ENCODE results near the gene CLCN7.
A peak's percentile ranks its signal among the peaks of the same experiment; 100 is the strongest.
"Not testable (repeated sequence)": the region's sequence is repeated elsewhere in the genome, so short reads cannot be mapped to it uniquely, and the experiment has no call there.

The CLCN7 gene

DNA sequence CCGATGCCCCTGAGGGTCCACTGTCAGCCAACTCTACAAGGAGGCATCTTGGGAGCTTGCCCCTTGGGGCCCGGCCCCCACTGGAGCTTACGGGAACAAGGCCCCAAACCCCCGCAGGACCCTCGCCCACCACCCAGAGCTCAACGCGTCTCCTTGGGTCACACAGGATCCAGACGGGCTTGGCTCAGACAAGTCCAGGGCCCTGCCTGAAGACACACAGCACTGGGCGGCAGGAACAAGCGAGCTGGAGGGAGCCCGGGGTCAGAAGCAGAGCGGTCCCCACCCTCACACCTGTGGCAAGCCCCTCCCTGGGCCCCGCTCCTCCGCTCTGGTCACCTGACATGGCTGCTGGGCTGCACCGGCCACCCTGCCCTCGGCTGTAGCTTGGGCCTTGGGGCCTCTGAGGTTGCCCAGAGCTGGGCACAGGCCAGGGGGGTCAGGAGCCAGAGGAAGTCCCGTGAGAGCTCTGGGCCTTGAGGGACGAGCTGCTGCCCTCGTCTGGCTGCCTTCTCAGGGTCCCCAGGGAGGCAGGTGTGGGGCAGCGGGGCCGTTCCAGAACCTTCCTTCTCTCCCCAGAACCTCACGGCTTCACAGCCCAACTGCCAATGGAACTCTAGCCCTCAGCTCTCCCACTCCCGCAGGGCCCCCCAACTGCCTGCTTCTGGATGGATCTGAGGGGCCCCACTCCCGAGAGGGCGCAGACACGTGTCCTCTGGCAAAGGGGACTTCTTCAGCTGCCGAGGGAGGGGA lies 30.7 kb downstream of the CLCN7 start, which contains the start of gene CCDC154:
Gene CCDC154 (minus strand): TSS at position 577 of the 750 bp plus-strand sequence. CDS start 234 bp downstream, at position 343.
- DNase-seq: no peak

DNA sequence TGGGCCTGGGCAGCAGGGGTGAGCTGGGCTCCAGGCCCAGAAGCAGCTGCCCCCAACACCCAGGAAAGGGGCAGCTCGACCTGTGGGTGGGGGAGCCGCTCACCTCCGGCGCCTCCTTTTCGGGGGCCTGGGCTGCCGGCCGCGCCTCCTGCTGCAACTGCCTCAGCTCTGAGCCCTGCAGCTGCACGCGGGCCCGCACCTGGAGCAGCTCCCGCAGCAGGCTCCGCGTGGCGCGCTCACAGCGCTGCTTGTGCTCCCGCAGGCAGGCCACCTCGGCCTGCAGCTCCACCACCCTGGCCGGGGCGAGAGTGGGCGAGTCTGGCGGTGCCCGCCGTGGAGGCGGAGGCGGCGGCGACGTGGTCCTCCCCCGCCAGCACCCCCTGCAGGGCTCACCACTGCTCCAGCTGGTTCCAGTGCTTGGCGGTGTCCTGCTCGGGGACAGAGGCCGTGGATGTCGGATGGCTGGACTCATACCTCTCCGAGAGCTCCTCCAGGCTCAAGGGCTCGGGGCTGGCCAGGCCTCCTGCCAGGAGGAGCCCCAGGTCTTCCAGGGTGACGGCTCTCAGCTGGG lies 31.3 kb downstream of the CLCN7 start:
- no peak for DNase-seq

- no peak for DNase-seq
These were observed 32.1 kb downstream of the CLCN7 start for GRCh38 chr16:1442697-1443096.

DNA sequence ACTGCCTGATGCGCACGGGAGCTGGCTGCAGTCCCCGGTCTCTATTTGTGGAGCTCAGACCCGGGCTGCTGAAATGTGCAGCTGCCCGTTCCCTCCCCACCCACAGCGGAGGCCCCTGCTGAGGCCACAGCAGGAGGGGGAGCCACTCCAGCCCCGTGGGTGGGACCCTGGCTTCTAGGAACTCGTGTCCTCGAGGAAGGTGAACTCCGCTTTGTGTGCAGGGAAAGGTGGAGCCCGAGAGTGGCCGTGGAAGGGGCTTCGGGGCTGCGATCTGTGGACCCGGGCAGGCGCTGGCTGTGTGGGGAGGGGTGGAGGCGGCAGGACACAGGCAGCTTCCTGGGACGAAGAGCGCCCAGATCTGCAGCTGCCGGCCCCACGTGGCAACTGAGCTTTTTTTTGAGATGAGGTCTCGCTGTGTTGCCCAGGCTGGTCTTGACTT lies 33.4 kb downstream of the CLCN7 start:
- no peak for DNase-seq

DNA sequence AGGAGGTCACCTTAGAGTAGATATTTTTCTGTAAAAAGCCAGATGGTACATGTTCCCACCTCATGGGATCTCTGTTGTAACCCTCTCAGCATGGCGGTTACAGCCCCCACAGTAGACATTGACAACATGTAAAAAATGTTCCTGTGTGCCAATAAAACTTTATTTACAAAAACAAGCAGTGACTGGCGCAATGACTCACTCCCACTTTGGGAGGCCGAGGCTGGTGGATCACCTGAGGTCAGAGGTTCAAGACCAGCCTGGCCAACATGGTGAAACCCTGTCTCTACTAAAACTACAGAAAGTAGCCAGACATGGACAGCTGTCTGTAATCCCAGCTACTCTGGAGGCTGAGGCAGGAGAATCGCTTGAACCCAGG lies 35.1 kb downstream of the CLCN7 start:
- not testable (repeated sequence) for DNase-seq

DNA sequence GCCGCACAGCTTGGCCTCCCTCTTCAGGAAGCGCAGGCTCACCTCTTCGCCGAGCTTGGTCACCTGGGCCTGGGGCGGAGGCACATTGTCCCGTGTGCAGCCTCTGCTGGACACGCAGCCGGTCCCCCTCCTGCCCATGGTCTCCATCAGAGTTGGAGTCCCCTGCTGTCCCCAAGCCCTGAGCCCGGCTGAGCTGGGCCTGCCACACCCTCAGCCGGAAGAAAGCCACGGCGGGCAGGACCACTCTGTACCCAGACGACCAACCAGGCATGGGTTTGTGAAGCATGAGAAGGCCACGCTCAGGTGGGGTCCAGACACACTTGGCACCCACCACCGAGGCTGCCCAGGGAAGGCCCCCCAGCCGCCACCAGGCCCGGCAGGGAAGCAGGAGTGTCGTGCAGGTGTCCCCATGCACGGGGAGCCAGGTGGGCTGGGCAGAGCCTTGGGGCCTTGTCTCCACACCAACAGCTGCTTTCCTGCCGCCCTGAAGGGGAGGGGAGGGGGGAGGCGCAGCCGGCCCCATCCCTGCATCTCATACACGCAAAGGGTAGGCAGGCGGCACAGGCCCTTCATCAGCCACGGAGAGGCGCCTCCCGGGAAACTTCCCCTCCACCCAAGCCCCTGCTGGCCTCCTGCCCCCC lies 35.6 kb downstream of the CLCN7 start:
- DNase-seq: no peak

DNA sequence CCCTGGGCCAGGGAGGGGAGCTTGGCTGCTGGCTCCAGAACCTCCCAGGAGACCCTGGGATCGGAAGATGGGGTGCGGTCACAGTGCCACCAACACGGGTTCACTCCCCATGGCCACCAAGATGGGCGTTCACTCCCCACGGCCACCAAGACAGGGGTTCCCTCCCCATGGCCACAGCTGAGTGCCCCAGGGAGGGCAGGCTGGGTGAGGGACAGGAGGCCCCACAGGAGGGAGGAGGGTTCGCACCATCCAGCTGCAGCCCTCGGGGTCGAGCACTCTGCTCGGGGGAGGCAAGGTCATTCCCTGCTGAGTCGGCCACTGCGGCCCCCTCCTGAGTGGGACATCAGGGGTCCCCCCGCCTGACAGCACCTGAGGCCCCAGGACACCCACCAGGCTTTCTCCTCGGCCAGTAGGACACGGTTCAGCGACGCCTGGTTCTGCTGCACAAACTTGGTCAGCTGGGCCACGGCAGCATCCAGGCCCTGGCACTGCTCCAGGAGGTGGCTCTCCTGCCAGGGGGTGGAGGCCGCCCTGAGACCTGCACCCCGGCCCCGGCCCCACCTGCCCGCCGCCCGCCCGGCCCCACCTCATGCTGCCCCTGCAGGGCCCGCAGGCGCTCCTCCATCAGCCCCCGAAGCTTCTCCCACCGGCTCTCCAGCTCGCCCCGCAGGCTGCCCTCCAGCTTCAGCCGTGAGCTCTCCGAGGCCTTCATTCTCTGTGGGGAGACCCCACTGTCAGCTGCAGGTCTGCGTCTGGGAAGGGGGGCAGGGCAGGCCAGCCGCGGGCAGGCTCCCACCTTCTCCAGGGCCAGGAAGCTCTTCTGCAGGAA lies 36.4 kb downstream of the CLCN7 start:
- no peak for DNase-seq

- peak; percentile 31 for DNase-seq
These were observed 37.2 kb downstream of the CLCN7 start for GRCh38 chr16:1437606-1438005.

- no peak for DNase-seq
These were observed 38.0 kb downstream of the CLCN7 start for GRCh38 chr16:1436731-1437355.

- DNase-seq: no peak
These were observed 38.7 kb downstream of the CLCN7 start for GRCh38 chr16:1435921-1436697.

DNA sequence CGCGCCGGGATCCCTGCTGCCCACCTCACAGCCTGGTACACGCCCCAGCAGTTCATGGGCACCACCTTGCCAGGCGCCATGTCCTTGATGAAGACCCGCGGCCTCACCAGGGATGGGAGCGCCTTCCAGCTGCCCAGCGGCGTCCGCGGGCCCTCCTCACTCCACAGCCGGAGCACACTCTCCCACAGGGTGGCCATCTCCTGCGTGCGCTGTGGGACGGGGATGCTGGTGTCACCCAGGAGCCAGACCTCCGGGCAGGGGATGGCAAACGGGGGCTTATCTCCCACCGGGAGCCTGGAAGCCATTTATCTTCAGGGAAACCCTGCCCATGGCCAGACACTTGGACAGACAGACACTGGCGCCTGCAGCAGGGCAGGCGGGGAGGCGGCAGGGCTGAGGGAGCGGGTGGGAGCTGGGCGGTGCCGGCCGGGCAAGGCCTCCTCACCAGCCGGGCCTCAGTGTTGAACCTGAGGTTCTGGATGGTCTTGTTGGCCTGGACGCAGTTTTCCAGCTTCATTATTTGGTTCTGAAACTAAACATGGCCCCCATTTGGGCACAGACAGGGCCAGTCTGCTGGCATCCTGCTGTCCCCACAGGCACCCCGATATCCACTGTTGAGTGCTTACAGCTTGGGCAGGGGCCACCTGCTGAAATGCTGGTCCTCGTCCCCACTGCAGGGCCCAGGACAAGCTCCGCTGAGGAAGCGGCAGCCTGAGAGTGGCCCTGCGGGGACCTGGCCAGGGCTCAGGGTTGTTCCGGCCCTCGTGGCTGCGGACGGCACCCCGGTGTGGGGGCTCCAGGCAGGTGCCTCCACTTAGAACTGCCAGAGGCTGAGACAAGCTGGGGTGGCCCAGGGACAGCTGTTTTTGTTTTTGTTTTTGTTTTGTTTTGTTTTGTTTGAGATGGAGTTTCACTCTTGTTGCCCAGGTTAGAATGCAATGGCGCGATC lies 39.9 kb downstream of the CLCN7 start:
- DNase-seq: no peak

DNA sequence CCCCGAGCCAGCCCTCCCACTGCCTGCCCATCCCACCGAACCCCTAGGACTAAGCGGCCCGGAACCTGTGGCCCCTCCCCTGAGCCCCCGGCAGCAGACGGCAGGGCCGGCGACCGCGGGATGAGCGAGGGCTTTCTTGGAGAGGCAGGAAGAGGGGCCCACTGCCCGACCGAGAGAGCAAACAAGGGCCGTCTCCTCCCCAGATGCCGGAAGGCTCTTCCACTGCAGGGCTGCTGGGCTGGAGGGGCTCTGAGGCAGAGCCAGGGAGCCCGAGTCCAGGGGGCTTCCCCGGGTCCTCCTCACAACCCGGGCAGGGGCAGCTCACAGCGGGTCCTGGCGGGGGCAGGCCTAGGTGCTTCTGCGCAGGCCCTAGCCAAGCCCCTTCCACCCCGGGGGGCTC lies 41.1 kb downstream of the CLCN7 start:
- no peak for DNase-seq

DNA sequence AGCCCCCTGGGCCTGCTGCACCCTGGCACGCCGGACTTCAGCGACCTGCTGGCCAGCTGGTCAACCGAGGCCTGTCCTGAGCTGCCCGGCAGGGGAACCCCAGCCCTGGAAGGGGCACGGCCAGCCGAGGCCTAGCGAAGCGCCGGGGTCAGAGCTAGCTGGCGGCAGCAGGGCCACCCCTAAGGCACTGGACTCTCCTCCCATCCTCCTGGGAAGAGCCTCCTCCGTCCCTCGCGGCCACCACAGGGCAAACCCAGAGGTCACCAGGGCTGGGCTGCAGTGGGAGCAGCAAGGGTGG lies 41.6 kb downstream of the CLCN7 start:
- no peak for DNase-seq

DNA sequence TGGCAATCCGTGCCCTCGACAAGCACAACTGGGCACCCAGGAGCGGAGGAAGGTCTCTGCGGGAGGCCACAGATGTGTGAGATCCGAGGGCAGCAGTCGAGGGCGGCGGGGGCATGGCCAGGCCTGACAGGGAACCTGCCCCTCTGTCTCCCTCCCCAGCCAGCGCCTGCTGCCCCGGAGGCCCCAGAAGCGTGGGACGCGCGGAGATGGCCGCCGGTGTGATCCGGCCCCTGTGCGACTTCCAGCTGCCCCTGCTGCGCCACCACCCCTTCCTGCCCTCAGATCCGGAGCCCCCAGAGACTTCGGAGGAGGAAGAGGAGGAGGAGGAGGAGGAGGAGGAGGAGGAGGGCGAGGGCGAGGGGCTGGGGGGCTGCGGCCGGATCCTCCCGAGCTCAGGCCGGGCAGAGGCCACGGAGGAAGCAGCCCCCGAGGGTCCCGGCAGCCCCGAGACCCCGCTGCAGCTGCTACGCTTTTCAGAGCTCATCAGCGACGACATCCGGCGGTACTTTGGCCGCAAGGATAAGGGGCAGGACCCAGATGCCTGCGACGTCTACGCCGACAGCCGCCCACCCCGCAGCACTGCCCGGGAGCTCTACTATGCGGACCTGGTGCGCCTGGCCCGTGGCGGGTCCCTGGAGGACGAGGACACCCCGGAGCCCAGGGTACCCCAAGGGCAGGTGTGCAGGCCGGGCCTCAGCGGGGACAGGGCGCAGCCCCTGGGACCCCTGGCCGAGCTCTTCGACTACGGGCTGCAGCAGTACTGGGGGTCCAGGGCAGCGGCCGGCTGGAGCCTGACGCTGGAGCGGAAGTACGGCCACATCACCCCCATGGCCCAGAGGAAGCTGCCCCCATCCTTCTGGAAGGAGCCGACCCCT lies 42.2 kb downstream of the CLCN7 start:
- DNase-seq: no peak

- no peak for DNase-seq
These were observed 43.1 kb downstream of the CLCN7 start for GRCh38 chr16:1431497-1432270.

DNA sequence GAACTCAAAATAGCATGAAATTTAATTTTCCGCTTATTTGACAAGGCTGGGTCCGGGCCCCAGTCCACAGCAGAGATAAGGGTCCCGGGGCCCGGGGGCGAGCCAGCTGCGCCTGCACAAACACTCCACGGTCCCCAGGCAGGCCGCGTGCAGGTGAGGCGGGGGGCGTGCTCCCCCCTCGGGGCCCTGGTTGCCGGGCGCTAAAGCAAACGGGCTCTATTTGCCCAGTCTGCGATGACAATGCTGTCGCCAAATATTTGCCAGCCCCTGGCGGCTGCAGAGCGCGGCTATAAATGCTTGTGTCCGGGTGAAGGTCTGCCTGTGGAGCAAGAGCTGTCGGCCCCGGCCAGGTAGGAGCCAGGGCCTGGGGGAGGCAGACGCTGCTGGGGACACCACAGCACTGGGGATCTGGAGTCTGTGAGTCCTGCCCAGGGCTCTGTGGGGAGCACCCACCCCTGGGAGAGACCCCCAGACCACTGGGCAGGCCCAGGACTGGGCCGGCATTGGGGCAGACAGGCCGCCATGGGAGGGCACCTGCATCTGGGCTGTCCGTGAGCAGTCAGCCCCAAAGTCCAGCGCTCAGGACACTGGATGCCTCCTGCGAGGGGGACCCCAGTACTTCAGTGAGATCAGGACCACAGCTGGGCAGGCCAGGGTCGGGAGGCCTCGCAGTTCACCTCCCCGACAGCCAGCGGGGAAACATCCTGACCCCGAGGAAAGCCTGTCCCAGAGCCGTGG lies 43.9 kb downstream of the CLCN7 start, which contains the start of gene PERCC1:
Gene PERCC1 (plus strand): TSS at position 320 of the 738 bp plus-strand sequence. CDS start 1,516 bp downstream, outside the sequence.
- peak; percentile 94 for DNase-seq

DNA sequence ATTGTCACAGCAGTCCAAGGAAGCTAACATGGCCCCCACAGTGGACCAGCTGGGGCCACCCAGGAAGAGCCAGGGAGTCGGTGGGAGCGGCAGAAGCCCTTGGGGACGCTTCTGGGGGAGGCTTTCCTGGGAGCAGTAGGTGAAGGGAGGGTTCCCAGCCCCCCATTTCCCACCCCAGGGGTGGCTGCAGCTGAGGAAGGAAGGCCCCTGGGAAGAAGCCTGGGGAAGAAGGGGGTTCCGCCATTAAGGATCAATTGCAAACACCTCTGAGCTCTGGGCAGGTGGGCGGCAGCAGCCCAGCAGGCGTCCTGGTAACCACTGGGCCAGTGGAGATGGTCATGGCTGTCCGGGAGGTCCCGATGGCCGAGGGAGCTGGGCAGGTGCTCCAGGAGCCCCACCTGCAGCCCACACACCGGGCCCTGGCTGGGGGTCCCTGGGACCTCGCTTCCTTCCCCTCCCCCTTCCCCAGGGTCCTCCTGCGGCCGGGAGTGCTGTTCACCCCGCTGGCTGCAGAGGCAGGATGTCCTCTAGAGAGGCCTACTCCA lies 44.5 kb downstream of the CLCN7 start:
- no peak for DNase-seq

- DNase-seq: no peak
These were observed 45.2 kb downstream of the CLCN7 start for GRCh38 chr16:1429631-1430030.
